ENCODE measurements around the gene HABP4.

HABP4 gene

DNA sequence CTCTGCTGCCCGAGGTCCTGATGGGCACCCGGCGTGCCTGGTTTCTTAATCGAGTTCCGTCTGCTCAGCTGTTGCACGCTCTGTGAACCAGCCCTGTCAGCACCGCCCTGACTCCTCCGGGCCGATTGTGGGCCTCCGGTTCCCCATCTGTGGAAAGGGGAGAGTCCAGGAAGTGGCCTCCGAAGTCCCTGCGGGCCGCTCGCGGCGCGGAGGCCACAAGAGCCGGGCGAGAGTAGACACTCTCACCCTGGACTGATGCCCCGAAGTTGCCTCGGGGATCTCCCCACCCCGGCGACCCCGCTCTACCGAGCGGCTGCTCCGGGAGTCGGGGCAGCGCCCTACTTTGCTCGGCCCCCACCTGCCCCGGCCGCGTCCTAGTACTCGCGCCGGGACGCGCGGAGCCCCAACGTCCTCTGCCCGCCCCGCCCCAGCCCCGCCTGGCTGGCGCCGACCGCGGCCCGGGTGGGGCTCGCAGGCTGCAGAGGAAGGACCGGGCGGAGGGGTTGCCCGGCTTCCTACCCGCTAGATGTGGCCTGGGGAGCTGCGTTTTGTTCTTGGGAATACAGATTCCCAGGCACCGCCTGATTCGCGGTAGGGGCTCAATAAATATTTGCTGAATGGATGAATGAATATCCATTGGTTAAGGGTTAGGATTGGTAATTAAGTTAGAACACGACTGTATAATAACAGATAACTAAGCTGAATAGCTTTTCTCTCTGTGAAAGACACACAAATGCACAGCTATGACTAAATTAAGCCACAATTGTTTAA lies 30.9 kb upstream of the HABP4 start:
- H3K27ac ChIP-seq (ENCODE audit: low read length) = no peak overlapping the region
- H3K36me3 ChIP-seq (ENCODE audit: control insufficient read depth, insufficient read depth, low read length) = no peaks in the 10 kb centered on the region
- no peaks in the 10 kb centered on the region for H3K27me3 ChIP-seq (ENCODE audit: control insufficient read depth, insufficient read depth, low read length)
- no peak for DNase-seq (ENCODE audit: low read depth, low spot score)
- no CpG with 5 or more reads among the region's 58 CpGs for WGBS (ENCODE audit: insufficient coverage, insufficient read length)
- no peaks in the 10 kb centered on the region for H3K9me3 ChIP-seq (ENCODE audit: control insufficient read depth, insufficient read depth, low read length)
- peak overlapping the region; percentile 83; the same call in 1 of the 2 replicates for H3K4me3 ChIP-seq (ENCODE audit: low read length)
- peaks cover 6% of the 10 kb centered on the region for H3K4me1 ChIP-seq (ENCODE audit: control insufficient read depth, insufficient read depth, low read length)

DNA sequence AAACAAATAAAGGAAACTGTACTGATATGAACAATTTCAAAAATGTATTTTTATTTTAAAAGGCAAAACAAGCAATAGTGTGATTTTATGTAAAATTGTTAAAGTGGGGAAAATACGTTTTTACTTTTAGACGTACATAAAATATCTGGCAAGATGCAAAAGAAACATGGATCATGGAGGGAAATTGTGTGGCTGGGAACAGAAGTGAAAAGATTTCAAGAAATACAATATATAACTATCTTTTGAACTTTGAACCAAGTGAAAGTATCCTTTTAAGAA lies 30.3 kb upstream of the HABP4 start:
- Histone ChIP-seq H3K4me3 (ENCODE audit: low read length) (no peak overlapping the region; the same call in 1 of the 2 replicates), H3K27ac (ENCODE audit: low read length) (no peak overlapping the region), H3K27me3 (ENCODE audit: control insufficient read depth, insufficient read depth, low read length) (no peaks in the 10 kb centered on the region), H3K4me1 (ENCODE audit: control insufficient read depth, insufficient read depth, low read length) (peaks cover 6% of the 10 kb centered on the region), H3K9me3 (ENCODE audit: control insufficient read depth, insufficient read depth, low read length) (no peaks in the 10 kb centered on the region), H3K36me3 (ENCODE audit: control insufficient read depth, insufficient read depth, low read length) (no peaks in the 10 kb centered on the region)
- DNase-seq (ENCODE audit: low read depth, low spot score) = no peak
- 100% methylated on average over 2 of the region's 2 CpGs for WGBS (ENCODE audit: insufficient coverage, insufficient read length)

DNA sequence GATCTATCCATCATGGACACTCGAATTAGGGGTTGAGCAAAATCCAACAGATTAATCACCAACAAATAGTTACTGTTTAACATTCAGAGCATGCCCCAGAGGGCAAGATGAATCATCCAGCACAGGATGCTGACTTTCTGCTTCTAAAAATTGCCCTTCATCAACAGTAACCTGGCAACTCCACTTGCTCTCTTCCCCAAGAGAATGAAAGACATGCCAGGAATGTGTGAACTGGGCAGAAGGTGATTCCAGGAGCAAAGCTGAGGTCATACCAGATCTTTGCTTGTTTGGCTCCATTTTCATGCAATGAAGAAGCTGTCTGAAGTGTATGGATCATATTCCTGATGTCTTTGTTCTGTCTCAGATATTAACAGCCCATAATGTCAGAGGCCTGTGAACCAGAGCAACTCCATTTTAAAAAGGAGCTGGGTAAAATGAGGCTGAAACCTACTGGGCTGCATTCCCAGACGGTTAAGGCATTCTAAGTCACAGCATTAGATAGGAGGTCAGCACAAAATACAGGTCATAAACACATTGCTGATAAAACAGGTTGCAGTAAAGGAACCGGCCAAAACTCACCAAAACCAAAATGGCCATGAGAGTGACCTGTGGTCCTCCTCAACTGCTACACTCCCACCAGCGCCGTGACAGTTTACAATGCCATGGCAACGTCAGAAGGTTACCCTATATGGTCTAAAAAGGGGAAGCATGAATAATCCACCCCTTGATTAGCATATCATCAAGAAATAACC lies 29.3 kb upstream of the HABP4 start:
- WGBS (ENCODE audit: insufficient coverage, insufficient read length) = no CpG with 5 or more reads among the region's 6 CpGs
- Histone ChIP-seq H3K9me3 (ENCODE audit: control insufficient read depth, insufficient read depth, low read length) (no peaks in the 10 kb centered on the region), H3K4me1 (ENCODE audit: control insufficient read depth, insufficient read depth, low read length) (peaks cover 6% of the 10 kb centered on the region), H3K4me3 (ENCODE audit: low read length) (no peak overlapping the region), H3K36me3 (ENCODE audit: control insufficient read depth, insufficient read depth, low read length) (no peaks in the 10 kb centered on the region), H3K27me3 (ENCODE audit: control insufficient read depth, insufficient read depth, low read length) (no peaks in the 10 kb centered on the region), H3K27ac (ENCODE audit: low read length) (no peak overlapping the region)
- no peak for DNase-seq (ENCODE audit: low read depth, low spot score)

DNA sequence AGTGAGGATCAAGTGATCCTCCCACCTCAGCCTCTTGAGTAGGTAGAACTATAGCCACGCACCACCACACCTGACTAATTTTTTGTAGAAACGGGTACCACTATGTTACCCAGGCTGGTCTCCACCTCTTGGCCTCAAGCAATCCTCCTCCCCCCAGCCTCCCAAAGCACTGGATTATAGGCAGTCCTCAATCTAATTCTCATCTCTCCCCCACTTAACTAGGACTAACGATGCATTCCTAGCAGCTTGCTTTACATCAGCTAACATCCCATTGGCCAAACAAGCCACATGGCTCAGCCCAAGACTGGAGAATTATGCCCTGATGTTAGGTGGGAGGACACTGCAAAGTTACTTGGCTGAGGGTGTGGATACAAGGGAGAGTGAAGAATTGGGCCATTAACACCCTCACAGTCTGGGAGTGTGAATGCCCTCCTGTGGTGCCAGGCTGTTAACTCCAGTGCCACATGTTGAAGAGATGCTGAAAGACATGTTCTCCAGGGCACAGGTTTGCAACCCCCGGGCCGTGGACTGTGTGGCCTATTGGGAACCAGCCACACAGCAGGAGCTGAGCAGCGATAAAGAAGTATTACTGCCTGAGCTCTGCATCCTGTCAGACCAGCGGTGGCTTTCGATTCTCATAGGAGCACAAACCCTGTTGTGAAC lies 26.5 kb upstream of the HABP4 start:
- Histone ChIP-seq H3K27me3 (ENCODE audit: control insufficient read depth, insufficient read depth, low read length) (no peaks in the 10 kb centered on the region), H3K4me3 (ENCODE audit: low read length) (no peak overlapping the region), H3K27ac (ENCODE audit: low read length) (no peak overlapping the region), H3K9me3 (ENCODE audit: control insufficient read depth, insufficient read depth, low read length) (no peaks in the 10 kb centered on the region), H3K4me1 (ENCODE audit: control insufficient read depth, insufficient read depth, low read length) (peaks cover 6% of the 10 kb centered on the region), H3K36me3 (ENCODE audit: control insufficient read depth, insufficient read depth, low read length) (no peaks in the 10 kb centered on the region)
- no CpG with 5 or more reads among the region's 8 CpGs for WGBS (ENCODE audit: insufficient coverage, insufficient read length)
- DNase-seq (ENCODE audit: low read depth, low spot score) = no peak

DNA sequence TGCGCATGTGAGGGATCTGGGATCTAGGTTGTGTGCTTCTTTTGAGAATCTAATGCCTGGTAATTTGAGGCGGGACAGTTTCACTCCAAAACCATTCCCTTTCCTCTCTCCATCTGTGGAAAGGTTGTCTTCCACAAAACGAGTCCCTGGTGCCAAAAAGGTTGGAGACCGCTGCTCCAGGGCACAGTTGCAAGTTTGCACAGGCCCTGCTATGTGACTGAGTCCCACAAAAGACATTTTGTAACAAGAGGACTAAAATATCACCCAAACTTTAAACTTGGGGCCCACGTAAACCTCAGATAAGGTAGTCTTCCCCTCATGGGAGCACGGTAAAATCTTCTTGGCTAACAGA lies 26.0 kb upstream of the HABP4 start:
- Histone ChIP-seq H3K27ac (ENCODE audit: low read length) (no peak overlapping the region), H3K9me3 (ENCODE audit: control insufficient read depth, insufficient read depth, low read length) (no peaks in the 10 kb centered on the region), H3K4me3 (ENCODE audit: low read length) (no peak overlapping the region), H3K27me3 (ENCODE audit: control insufficient read depth, insufficient read depth, low read length) (no peaks in the 10 kb centered on the region), H3K4me1 (ENCODE audit: control insufficient read depth, insufficient read depth, low read length) (peaks cover 6% of the 10 kb centered on the region), H3K36me3 (ENCODE audit: control insufficient read depth, insufficient read depth, low read length) (no peaks in the 10 kb centered on the region)
- DNase-seq (ENCODE audit: low read depth, low spot score) = no peak
- WGBS (ENCODE audit: insufficient coverage, insufficient read length) = no CpG with 5 or more reads among the region's 6 CpGs

DNA sequence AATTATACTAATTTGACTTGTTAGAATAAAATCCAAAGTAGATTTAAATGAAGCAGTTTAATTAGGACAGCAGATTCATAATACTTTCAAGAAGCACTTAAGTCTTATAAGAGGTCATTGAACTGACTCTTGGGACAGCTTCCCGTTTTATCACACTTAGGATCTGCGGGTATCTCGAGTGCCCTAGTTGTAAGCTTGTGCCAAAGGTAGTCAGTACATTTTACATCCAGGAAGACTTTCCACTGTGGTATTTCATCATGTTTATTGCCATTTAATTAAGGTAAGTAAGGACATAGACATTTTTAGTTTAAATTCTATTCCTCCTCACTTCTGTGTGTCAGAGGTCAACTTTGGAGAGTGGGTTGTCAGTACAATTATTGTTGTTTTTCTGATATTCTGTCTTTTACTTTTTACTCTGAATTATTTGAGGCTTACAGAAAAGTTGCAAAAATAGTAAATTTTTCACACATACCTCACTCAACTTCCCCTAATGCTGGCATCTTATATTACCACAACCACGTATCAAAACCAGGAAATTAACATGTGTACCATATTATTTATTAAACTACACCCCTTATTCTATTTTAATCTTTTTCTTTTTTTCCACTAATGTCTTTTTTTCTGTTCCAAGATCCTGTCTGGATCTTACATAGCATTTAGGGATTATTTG lies 24.3 kb upstream of the HABP4 start:
- Histone ChIP-seq H3K9me3 (ENCODE audit: control insufficient read depth, insufficient read depth, low read length) (no peaks in the 10 kb centered on the region), H3K27ac (ENCODE audit: low read length) (no peak overlapping the region), H3K27me3 (ENCODE audit: control insufficient read depth, insufficient read depth, low read length) (no peaks in the 10 kb centered on the region), H3K4me1 (ENCODE audit: control insufficient read depth, insufficient read depth, low read length) (peaks cover 4% of the 10 kb centered on the region), H3K4me3 (ENCODE audit: low read length) (no peak overlapping the region), H3K36me3 (ENCODE audit: control insufficient read depth, insufficient read depth, low read length) (no peaks in the 10 kb centered on the region)
- DNase-seq (ENCODE audit: low read depth, low spot score) = no peak
- WGBS (ENCODE audit: insufficient coverage, insufficient read length) = 100% methylated on average over 1 of the region's 4 CpGs

DNA sequence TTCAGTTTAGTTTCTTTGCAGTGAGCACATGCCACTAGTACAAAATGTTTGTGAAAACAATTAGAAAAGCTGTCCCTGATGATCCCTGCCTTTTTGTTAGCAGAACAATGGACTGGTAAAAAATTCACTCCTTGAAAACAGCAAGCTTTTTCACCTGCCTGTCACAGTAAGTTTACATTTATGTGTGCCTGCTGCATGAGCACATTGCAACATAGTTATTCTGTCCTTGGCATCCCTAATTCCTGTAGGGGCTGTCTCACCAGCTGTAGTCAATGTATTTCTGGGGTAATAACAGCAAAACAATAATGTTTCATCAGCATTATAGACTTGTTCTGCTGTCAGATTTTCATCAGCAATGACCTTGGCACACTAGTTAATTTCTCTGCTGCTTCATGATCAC lies 20.2 kb upstream of the HABP4 start:
- no peak overlapping the region for H3K27ac ChIP-seq (ENCODE audit: low read length)
- no peaks in the 10 kb centered on the region for H3K9me3 ChIP-seq (ENCODE audit: control insufficient read depth, insufficient read depth, low read length)
- H3K4me1 ChIP-seq (ENCODE audit: control insufficient read depth, insufficient read depth, low read length) = no peaks in the 10 kb centered on the region
- no peak for DNase-seq (ENCODE audit: low read depth, low spot score)
- H3K27me3 ChIP-seq (ENCODE audit: control insufficient read depth, insufficient read depth, low read length) = no peaks in the 10 kb centered on the region
- H3K4me3 ChIP-seq (ENCODE audit: low read length) = no peak overlapping the region
- H3K36me3 ChIP-seq (ENCODE audit: control insufficient read depth, insufficient read depth, low read length) = no peaks in the 10 kb centered on the region

DNA sequence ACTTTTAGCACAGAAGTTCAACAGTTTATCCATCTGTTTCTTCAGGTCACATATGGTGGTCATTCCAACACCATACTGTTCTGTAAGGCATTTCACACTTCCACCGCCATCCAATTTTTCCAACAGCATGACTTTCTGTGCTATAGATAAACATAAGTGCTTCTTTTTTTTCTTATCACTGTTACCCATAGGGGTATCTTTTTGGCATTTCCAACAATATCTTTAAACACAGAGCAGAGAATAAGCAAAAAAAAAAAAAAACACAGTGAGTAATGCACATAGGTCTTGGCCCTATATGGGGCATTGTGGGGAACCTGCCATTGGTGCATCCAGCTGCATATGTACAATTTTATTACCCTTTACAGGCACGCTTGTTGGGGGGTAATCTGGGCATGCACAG lies 19.6 kb upstream of the HABP4 start:
- WGBS (ENCODE audit: insufficient coverage, insufficient read length) = no CpG with 5 or more reads among the region's 2 CpGs
- DNase-seq (ENCODE audit: low read depth, low spot score) = no peak
- Histone ChIP-seq H3K27me3 (ENCODE audit: control insufficient read depth, insufficient read depth, low read length) (no peaks in the 10 kb centered on the region), H3K4me1 (ENCODE audit: control insufficient read depth, insufficient read depth, low read length) (no peaks in the 10 kb centered on the region), H3K9me3 (ENCODE audit: control insufficient read depth, insufficient read depth, low read length) (no peaks in the 10 kb centered on the region), H3K4me3 (ENCODE audit: low read length) (no peak overlapping the region), H3K27ac (ENCODE audit: low read length) (no peak overlapping the region), H3K36me3 (ENCODE audit: control insufficient read depth, insufficient read depth, low read length) (no peaks in the 10 kb centered on the region)

DNA sequence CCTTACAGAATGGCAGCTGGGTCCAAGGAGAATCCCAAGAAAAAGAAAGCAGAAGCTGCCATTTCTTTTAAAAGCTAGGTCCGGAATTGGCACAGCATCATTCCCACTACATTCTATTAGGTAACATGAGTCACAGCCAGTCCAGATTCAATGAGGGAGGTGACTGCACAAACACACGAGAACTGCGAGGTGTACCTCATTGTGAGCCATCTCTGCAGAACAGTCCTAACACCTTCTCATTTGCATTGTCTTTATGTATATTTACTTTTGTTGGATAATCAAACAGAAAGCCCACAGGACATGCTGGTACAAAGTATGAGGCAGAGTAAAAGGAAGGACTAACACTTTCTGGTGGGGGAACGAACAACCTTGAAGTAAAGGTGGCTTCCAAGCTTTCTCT lies 14.6 kb upstream of the HABP4 start:
- H3K27me3 ChIP-seq (ENCODE audit: control insufficient read depth, insufficient read depth, low read length) = no peaks in the 10 kb centered on the region
- no peak overlapping the region for H3K27ac ChIP-seq (ENCODE audit: low read length)
- H3K9me3 ChIP-seq (ENCODE audit: control insufficient read depth, insufficient read depth, low read length) = no peaks in the 10 kb centered on the region
- H3K4me3 ChIP-seq (ENCODE audit: low read length) = no peak overlapping the region
- no peaks in the 10 kb centered on the region for H3K4me1 ChIP-seq (ENCODE audit: control insufficient read depth, insufficient read depth, low read length)
- DNase-seq (ENCODE audit: low read depth, low spot score) = no peak
- no peaks in the 10 kb centered on the region for H3K36me3 ChIP-seq (ENCODE audit: control insufficient read depth, insufficient read depth, low read length)
- no CpG with 5 or more reads among the region's 4 CpGs for WGBS (ENCODE audit: insufficient coverage, insufficient read length)

DNA sequence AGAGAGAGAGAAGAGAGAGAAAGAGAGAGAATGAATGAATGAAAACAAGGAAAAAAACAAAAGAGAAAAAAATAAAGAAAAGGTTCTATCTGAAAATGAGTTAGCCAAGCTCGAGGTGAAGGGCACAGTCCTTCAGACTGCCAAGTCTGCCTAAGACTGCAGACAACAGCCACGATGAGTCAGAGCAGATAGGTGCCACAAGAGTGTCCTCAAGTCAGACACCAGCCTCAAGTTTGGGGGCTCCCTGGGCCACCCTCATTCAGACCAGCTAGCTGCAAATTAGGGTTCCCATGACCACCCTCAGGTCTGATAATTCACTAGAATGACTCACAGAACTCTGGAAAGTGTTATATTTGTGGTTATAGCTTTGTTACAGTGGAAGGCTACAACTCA lies 13.9 kb upstream of the HABP4 start:
- no peaks in the 10 kb centered on the region for H3K9me3 ChIP-seq (ENCODE audit: control insufficient read depth, insufficient read depth, low read length)
- DNase-seq (ENCODE audit: low read depth, low spot score) = no peak
- no peak overlapping the region for H3K27ac ChIP-seq (ENCODE audit: low read length)
- H3K36me3 ChIP-seq (ENCODE audit: control insufficient read depth, insufficient read depth, low read length) = no peaks in the 10 kb centered on the region
- H3K27me3 ChIP-seq (ENCODE audit: control insufficient read depth, insufficient read depth, low read length) = no peaks in the 10 kb centered on the region
- no CpG with 5 or more reads among the region's 2 CpGs for WGBS (ENCODE audit: insufficient coverage, insufficient read length)
- H3K4me3 ChIP-seq (ENCODE audit: low read length) = no peak overlapping the region
- no peaks in the 10 kb centered on the region for H3K4me1 ChIP-seq (ENCODE audit: control insufficient read depth, insufficient read depth, low read length)

All from iPS DF 6.9 (cell line).